GM18858 (cell line): Measurements from ENCODE around the gene PFDN4.

Source experiments
- ATAC-seq: cut with Tn5 transposase; IDR thresholded peaks from one replicate; pipeline ENCODE4 v1.9.1; 2021; ENCODE audit not compliant: unreplicated experiment

PFDN4 gene

DNA sequence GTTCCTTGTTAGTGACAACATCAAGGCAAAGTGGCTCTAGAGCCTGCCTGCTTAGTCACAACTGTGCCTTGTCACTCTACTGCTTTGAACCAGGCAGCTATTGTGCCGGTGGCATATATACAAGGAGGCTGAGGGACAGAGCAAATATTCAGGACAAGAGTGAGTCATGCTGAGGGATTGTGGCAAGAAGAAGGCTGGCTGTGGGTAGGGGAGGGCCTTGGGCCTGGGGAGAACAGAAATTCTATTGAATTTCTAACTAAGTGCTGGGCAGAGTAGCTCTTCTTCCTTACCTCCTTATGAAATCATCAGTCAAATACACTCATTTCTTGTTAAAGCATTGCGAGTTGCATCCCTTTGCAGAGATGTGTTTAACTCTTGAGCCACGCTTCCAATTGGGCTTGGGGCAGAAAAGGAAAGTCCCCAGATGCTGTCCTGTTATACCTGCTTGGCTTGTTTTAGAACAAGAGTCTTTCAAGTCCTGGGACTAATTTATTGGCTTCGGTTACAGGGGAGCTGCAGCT, 59.7 kb downstream of the PFDN4 start:
- ATAC-seq: no peak

DNA sequence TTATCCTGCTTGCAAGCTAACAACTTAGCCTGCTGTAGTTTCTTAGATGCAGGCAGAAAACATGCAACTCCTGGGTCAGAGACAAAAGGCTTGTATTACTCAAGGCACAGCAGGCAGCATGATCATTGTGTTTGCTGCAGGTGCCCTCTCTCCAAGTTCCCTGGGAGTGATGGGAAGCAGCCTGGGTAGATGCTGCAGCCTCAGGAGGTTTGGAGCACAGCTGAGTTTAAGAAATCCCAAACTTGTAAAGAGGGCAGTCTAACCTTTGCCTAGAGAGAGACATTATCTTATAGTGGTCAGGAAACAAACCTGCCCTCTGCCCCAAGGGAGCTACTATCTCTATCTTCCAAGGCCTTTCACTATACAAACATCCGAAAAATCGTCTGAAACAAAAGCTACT, 61.1 kb downstream of the PFDN4 start:
- no peak for ATAC-seq
